GM21367 (cell line): ENCODE results near the gene ZNF669.

ENCODE experiments used
- ATAC-seq: cut with Tn5 transposase; IDR thresholded peaks from one replicate; pipeline ENCODE4 v1.9.1; 2021; ENCODE audit not compliant: unreplicated experiment

The ZNF669 gene

DNA sequence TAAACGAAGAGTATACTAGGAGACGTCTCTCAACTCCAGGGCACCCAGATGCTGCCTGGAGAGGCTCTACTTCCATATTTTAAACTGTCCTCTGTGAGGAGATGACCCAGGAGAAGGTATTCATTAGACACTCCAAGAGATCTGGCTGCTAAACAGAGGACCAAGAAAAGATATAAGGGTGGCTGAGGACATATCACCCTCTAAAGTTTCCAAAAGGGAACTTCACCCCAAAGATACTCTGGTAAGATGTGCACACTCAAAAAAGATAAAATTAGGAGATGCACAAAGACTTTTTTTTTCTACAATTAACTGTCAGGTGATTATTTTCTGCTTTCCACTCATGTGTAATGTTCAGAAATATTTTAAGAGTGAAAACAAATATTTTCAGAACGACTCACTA lies 26.9 kb downstream of the ZNF669 start:
- no peak for ATAC-seq

DNA sequence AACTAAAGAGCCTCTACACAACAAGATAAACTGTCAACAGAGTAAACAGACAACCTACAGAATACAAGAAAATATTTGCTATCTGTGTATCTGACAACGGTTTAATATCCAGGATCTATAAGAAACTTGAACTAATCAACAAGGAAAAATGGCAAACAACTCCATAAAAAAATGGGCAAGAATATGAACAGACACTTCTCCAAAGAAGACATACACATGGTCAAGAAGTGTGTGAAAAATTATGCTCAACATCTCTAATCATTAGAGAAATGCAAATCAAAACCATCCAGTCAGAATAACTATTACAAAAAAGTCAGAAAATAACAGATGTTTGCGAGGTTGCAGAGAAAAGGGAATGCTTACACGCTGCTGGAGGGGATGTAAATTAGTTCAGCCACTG lies 33.5 kb downstream of the ZNF669 start:
- no peak for ATAC-seq

DNA sequence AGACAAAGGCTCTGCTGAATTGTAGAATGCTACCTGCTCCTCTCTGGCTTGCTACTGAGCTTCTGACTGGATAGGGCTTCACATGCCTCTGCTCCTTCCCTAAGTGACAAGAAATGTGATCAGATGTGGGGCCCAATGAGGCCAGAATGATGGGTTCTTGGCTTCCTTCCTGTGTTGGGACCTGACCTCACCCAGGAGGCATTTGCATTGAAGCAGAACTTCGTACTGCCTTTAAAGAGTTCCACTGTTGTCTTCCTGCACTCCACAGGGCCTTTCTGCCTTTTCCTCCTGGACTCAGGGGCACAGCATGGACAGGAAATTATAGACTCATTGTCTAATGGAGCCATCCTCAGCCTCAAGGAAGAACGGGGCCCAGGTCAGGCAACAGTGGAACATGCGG lies 39.9 kb downstream of the ZNF669 start:
- ATAC-seq: no peak

DNA sequence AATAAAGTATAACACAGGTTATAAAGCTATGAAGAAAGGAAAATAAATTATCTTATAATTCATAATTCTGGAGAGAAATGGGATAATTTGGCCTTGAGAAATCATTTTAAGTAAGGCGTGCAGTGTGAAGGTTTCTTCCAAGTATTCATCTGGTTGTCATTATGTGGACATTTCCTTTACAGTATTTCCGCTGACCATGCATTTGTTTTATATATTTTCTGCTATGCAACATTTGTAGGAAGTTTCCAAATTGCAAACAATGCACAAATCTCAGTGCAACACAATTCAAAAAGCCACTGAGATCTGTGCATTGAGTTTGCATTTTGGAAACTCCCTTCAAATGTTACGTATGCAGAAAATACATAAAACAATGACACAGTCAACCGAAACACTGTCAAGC lies 43.4 kb downstream of the ZNF669 start:
- no peak for ATAC-seq

DNA sequence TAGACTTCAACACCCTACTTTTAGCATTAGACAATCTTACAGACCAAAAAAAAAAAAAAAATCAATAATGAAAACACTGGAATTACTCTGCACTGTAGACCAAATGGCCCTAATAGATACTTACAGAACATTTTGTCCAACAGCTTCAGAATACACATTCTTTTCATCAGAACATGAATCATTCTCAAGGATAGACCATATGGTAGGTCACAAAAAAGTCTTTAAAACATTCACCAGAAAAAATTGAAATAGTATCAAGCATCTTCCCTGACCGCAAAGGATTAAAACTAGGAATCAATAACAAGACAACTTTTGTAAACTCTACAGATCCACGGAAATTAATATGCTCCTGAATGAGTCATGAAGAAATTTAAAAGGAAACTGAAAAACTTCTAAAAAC lies 48.1 kb downstream of the ZNF669 start:
- ATAC-seq: no peak

DNA sequence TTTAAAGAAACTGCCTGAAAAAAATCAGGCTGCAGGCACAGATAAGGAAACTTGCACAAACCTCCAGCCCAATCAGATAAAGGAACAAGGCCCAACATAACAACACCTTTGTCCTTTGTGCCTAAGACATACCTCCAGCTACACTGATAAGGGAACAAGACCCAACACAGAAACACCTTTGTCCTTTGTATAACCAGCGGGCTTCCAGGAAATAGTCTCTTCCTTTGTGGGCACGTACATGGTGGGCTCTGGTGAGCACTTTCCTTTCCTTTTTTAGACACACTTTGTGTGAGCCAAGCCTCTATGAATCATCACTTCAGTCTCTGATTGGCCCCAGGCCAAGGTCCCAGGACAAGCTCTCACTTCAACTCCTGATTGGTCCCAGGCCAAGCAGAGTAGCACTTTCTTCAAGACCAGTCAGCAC lies 49.2 kb downstream of the ZNF669 start:
- ATAC-seq: no peak
